KOPT-K1 (cell line): Measurements from ENCODE around the gene SCN9A.
"Not testable (repeated sequence)": the region's sequence is repeated elsewhere in the genome, so short reads cannot be mapped to it uniquely, and the experiment has no call there.

Source experiments
- H3K27ac ChIP-seq: fragments of 200-600 bp; sonication (generic); 2 replicates; pipeline ENCODE4 v1.5.1; 2016; ENCODE audit warnings: antibody characterized with exemption, mild to moderate bottlenecking, low read depth, low read length; ENCODE audit not compliant: poor library complexity, severe bottlenecking
- H3K36me3 ChIP-seq: fragments of 200-600 bp; sonication (generic); 2 replicates; pipeline ENCODE4 v1.5.1; 2017; ENCODE audit warnings: antibody characterized with exemption, mild to moderate bottlenecking, low read length, moderate library complexity; ENCODE audit not compliant: insufficient read depth
- H3K9me3 ChIP-seq: fragments of 200-600 bp; sonication (generic); 2 replicates; pipeline ENCODE4 v1.5.1; 2017; ENCODE audit warnings: antibody characterized with exemption, low read length, mild to moderate bottlenecking; ENCODE audit not compliant: insufficient read depth, poor library complexity, severe bottlenecking

SCN9A gene

DNA sequence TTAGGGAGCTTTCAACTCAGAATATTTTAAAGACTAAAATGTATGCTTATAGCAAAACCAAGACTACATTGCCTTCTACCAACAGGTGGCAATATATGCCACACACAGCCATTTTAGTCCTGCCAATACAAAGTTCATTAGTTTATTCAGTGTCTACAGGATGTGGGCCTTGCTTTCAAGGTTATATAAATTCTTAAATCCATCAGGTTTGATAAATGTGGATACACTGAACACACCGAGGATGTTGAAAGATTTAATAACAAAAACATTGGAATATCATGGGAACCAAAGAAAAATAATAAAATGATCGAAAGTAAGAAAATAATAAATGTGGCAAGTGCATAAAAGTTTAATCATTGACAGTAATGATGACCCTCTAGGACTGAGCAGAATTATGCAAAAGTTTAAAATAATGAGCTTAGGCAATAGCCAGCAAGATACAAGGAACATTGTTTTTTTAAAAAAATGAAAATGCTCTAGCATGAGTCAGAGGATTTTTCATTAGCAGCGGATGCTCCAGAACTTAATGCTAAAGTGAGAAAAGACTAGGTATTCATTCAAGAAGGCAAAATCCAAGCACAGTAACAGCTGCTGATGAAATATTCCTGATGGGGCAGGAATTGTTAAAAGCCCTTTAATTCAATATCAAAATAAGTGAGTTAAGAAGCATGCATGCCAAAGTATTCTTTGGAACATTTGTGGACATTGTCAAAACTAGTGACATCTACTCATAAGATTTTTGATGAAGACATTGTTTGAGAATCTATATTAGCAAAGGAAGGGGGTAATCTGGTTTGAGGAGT is 14.2 kb downstream of the SCN9A start:
- Histone ChIP-seq H3K27ac (peak overlapping the region; percentile 5), H3K9me3 (no peaks in the 10 kb centered on the region), H3K36me3 (no peaks in the 10 kb centered on the region)

DNA sequence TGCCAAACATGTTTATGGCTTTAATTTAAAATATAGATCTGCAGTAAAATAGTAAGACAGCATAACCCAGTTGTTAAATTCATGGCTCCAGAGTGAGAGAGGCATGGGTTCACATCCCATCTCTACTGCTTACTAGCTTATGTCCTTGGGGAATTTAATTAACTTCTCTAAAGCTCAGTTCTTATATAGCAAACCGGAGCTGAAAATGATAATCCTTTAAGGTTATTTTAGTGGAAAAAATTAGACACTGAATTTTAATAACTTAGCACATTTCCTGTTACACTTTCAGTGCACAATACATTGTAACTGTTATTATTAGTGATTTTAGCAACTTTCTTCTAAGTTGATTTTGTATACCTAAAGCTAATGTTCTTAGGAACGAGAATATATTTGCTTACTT is 14.8 kb downstream of the SCN9A start:
- Histone ChIP-seq H3K27ac (no peak overlapping the region), H3K36me3 (no peaks in the 10 kb centered on the region), H3K9me3 (no peaks in the 10 kb centered on the region)

DNA sequence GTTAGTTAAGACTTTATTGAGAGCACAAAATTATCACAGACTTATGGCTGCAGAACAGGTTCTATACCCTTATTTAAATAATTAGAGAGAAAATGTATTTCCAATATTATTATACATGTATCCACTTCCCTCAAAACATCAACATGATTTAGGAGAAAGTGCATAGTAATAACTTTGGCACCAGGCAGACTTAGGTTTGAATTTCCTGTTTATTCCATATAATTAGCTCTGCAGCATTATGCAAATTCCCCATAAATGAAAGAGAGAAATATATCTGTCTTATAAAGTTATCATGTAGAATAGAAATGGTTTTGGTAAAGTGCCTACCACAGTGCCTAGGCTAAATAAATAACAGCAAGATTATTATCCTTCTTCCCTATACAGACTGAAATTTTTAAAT is 15.3 kb downstream of the SCN9A start:
- Histone ChIP-seq H3K36me3 (no peaks in the 10 kb centered on the region), H3K9me3 (no peaks in the 10 kb centered on the region), H3K27ac (no peak overlapping the region)

DNA sequence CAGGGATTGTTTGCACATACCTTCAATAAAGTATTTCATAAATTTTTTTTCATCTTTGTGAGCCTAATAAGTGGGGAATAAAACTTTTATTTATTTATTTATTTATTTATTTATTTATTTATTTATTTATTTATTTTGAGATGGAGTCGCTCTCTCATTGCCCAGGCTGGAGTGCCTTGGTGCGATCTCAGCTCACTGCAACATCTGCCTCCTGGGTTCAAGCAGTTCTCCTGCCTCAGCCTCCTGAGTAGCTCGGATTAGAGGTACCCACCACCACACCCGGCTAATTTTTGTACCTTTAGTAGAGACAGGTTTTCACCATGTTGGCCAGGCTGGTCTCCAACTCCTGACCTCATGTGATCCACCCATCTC is 17.8 kb downstream of the SCN9A start:
- H3K9me3 ChIP-seq, H3K27ac ChIP-seq, H3K36me3 ChIP-seq: not testable (repeated sequence)

DNA sequence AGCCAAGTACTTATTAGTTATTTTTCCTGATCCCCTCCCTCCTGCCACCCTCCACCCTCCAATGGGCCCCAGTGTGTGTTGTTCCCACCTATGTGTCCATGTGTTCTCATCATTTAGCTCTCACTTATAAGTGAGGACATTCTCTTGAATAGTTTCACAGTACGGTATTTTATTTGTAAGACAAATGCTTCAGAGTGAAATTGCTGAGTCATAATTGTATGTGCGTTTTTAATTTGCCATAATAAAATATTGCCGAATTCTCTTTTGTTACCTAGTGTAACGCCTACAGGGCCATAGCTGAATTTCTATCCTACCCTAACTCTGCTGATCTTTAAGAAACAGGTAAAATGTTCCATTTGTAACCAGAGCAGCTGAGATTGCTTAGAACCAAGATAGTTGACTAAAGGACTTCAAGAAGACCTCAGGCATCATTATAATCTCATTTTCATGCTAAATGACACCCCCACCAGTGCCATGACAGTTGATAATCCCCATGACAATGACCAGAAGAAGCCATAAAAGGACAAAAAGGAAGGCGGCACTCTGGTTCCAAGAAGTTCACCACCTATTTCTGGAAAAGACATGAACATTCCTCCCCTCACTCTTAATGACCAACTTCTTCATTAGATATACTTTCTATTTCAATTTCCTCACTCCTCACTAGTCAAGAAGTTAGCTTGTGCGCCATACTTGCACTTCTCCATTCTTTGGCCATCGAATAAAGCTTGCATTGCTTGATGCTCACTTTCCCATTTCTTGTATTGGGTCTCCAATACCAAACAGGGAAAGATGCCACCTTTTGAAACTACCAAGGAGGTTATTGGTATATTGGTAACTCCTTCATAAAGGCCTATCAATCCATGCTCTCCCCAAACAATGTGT is 18.4 kb downstream of the SCN9A start:
- no peaks in the 10 kb centered on the region for H3K36me3 ChIP-seq
- no peaks in the 10 kb centered on the region for H3K9me3 ChIP-seq
- no peak overlapping the region for H3K27ac ChIP-seq

DNA sequence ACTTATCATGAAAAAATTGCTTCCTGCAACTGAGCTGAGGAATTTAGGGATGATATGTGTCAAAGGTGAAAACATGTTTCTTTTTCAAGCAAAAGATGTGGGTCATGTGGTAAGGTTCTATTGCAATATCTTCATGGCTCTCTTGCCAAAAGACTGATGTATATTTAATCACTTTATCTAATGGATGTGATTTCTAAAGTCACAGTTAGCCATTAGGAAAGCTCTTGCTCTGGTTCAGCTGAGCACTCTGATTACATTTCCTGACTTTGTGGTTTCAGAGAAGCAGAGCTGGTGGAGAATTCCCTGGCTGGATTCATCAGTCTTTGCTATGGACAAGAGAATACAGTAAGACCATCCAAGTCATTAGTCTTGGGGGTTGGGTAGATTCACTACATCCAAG is 24.4 kb downstream of the SCN9A start:
- H3K27ac ChIP-seq = no peak overlapping the region
- no peaks in the 10 kb centered on the region for H3K36me3 ChIP-seq

DNA sequence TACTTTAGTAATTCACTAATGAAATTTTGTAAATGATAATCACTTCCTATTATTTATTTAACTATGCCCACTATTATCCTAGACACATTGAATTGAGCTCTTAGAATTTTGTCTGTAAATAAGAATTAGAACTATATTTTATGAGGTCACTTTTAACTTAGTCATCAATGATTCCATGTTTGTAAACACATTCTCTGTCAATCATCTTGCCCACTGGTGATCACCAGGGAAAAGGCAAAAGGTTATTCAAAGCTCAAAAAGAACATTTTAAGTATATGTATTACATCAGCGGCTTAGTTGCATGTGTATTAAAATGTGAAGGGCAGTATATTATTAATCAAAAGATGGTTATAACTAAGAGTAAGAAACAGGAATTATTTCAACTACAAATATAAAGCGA is 25.2 kb downstream of the SCN9A start:
- H3K9me3 ChIP-seq = no peaks in the 10 kb centered on the region
- no peaks in the 10 kb centered on the region for H3K36me3 ChIP-seq
- H3K27ac ChIP-seq = no peak overlapping the region

More for the DNA sequence above, 24.4 kb downstream of the SCN9A start:
- no peaks in the 10 kb centered on the region for H3K9me3 ChIP-seq

DNA sequence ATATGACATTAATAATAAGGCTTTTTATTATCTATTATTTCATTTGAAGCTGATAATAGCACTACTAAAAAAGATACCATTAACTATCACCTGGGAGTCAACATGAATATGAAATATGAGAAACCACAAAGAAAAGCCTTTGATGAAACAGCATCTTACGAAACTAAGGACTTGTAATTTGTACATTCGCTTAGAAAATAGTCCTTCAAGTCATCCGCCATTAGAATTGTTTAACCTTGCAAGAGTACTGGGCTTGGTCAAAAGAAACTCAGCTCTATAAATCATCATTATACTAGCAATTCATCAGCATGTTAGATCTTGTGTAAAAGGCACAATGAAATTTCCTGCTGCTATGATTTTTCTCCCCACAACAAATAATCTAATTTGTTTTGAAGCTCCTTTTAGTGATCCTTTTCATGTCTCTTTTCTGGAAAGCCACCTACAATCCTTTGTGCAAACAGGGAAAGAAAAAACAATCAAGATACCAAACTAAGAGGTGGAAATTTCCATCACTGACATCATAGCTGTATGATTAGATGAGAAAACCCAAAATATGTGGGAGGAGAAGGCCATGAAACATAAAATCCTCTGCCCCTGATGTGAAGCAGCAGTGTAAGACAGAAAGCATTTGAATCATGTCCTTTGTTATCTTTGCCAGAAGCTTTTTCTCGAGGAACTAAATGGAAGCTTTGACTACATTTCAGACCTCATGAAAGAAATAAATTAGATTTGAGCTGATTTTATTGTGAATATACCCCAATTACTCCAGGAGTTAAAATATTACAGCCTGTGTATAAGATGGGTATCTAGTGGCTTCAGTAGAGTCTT is 31.2 kb downstream of the SCN9A start:
- Histone ChIP-seq H3K9me3 (no peaks in the 10 kb centered on the region), H3K36me3 (no peaks in the 10 kb centered on the region), H3K27ac (no peak overlapping the region)

DNA sequence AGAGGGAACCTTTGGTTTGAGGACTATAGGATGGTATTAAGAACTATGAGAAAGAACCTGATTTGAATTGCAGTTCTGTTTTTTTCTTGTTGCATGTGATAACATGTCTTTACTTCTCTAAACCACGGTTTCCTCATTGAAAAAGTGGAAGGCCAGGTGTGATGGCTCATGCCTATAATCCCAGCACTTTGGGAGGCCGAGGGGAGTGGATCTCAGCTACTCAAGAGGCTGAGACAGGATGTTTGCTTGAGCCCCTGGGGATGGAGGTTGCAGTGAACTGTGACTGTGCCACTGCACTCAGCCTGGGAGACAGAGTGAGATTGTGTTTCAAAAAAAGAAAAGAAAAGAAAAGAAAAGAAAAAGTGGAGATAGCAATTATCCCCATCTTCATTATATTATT is 32.3 kb downstream of the SCN9A start:
- Histone ChIP-seq H3K27ac (no peak overlapping the region), H3K9me3 (no peaks in the 10 kb centered on the region), H3K36me3 (no peaks in the 10 kb centered on the region)

DNA sequence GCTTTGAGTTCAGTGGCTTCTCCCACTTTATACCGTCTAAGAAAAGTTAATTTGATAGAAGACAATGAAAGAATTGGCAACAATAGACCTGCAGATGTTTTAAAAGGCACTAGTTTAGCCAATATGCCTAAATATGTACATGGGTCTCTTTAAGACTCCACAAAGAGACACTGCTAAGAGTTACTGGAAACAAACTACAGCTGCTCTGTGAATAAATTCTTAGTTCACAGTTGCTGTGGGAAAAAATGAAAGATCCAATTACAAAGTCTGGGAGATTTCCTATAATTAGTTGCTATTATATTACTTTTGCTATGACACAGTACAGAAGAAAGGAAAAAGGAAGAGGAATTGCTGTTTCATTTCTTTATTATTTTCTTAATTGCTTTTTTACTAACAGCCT is 34.3 kb downstream of the SCN9A start:
- Histone ChIP-seq H3K9me3 (no peaks in the 10 kb centered on the region), H3K27ac (no peak overlapping the region), H3K36me3 (no peaks in the 10 kb centered on the region)

DNA sequence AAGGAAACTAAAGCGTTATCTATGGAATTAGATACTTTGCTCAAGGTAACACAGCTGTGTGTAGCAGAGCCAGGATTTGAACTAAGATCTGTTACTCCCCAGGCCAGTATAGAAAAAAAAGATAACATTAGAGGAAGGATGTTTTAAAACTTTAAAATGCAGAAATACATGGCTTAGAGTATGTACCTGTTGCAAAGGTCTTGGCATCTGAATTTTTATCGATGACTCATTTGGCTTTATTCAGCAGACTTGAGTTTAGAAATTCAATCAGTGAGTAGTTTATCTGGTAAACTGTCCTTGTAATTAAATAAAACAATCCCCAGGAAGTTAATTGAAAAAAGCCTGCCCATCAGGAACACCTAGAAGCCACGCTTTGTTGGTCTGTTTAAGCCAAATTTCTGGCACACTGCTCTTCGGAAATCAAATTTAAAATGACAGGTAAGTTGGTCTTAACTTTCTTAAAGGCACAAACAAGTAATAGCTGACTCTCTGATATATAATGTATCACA is 36.9 kb downstream of the SCN9A start:
- no peaks in the 10 kb centered on the region for H3K9me3 ChIP-seq
- H3K36me3 ChIP-seq = no peaks in the 10 kb centered on the region
- H3K27ac ChIP-seq = no peak overlapping the region

DNA sequence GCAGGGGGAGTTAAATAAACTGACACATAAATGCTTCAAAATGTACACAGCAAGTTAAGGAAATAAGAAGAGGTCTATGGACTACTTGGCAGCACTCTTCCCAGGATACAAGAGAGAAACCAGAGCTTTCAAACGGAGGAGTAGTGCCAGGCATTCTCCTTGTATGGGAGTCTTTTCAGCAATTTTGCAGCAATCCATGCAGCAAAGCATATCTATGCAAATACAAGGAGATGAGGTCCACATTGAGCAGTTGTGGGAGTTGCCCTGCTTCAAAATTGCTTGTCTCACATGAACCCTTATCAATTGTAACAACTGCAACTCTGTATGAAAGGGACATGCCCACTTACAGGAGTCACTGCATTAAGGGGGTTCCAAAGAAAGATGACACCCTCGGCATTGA is 37.8 kb downstream of the SCN9A start:
- H3K36me3 ChIP-seq = no peaks in the 10 kb centered on the region
- H3K27ac ChIP-seq = no peak overlapping the region
- H3K9me3 ChIP-seq = no peaks in the 10 kb centered on the region

DNA sequence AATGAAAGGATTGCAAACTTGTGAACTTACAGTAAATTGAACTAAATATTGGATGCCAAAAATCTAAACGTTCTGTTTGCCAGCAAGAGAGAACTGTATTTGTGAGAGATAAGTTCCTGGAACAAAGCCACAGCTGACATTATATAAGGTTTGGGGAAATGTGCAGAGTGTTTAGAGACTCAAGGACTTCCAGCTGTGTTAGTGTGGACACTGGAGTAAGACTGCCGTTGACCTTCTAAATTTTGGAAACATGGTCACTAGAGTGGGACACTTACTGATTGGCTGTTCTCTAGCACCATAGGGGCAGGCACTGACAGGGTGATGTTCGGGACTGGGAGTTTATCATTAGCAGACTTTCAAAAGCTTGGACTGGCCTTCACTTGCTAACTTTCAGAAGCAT is 40.5 kb downstream of the SCN9A start:
- no peak overlapping the region for H3K27ac ChIP-seq
- H3K9me3 ChIP-seq = no peaks in the 10 kb centered on the region
- no peaks in the 10 kb centered on the region for H3K36me3 ChIP-seq

DNA sequence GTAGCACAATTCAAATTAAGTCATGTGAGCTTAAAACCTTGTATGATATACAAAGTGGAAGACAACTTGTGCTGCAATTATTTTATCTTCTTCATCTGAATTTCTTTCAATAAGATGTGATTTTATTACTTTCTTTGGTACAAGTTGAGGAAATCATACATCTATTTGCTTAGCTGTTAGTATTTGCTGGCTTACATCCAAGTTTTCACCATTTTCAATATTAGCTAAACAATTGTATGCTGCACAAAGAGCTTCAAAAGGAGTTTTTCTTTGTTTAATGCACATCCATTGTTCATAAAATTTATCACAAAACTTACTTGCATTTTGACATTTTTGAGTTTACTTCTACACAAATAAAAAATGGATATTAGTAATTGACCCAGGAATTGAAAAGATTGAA is 40.9 kb downstream of the SCN9A start:
- Histone ChIP-seq H3K36me3 (no peaks in the 10 kb centered on the region), H3K9me3 (no peaks in the 10 kb centered on the region), H3K27ac (no peak overlapping the region)

DNA sequence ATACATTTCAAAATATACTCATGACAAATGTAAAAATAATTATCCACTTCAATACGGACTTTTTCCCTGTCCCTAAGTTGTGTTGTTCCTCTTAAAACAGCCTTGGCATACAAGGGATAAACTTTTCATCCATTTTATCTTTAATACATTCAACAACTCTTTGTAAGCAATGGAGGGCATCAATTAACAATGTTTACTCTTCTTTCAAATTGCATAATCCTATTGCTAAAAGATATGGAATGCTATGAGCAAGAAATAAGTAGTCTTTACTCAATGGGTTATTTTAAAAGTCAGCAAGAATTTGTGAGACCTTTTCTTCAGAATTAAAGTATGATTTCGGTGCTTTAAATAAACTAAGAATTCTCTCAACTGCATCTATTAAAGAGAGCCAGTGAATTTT is 41.9 kb downstream of the SCN9A start:
- Histone ChIP-seq H3K27ac (no peak overlapping the region), H3K36me3 (no peaks in the 10 kb centered on the region), H3K9me3 (no peaks in the 10 kb centered on the region)
